ENCODE results near the gene TK2. TPM values are rescaled to one million over a fixed set of nuclear protein-coding genes. Genes with fewer than 3 reads are reported as not detected.

TK2 gene
- total RNA-seq, 1 experiment from 2014 or later: 5.0 TPM

DNA sequence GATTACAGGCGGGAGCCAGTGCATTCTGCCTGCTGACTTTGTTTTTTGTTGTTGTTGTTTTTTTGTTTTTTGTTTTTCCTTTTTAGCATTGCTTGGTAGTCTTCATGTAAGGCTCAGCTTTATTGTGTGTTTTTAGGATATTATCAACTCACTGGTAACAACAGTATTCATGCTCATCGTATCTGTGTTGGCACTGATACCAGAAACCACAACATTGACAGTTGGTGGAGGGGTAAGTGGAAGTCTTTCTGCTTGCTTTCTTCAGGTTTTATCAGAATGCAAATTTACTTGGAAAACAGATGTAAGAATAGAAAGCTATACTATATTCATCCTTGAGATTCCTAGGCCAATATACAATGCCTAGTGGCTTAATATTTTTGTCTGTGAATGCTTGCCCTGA, 13.1 kb upstream of the TK2 start:
- Mint-ChIP-seq H3K36me3 (peaks cover 4% of the 10 kb centered on the region), H3K9me3 (peaks cover 3% of the 10 kb centered on the region), H3K27ac (no peak overlapping the region), H3K27me3 (ENCODE audit: low read depth) (no peaks in the 10 kb centered on the region; the same call in 1 of the 2 replicates), H3K4me1 (no peaks in the 10 kb centered on the region), H3K4me3 (no peak overlapping the region)
- ATAC-seq: no peak
- CTCF ChIA-PET: interaction anchor here (0.6 to 2.2 kb wide), 3 partner anchors 27 to 88 kb away, joined by 3 to 11 read pairs (median 4); no protein-coding TSS in a partner anchor
- TF ChIP-seq, protein P1, sequence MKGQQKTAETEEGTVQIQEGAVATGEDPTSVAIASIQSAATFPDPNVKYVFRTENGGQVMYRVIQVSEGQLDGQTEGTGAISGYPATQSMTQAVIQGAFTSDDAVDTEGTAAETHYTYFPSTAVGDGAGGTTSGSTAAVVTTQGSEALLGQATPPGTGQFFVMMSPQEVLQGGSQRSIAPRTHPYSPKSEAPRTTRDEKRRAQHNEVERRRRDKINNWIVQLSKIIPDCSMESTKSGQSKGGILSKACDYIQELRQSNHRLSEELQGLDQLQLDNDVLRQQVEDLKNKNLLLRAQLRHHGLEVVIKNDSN (CRISPR knock-in tag; IDR thresholded peaks at IDR 0.05): no peak
- TF ChIP-seq, protein P2, sequence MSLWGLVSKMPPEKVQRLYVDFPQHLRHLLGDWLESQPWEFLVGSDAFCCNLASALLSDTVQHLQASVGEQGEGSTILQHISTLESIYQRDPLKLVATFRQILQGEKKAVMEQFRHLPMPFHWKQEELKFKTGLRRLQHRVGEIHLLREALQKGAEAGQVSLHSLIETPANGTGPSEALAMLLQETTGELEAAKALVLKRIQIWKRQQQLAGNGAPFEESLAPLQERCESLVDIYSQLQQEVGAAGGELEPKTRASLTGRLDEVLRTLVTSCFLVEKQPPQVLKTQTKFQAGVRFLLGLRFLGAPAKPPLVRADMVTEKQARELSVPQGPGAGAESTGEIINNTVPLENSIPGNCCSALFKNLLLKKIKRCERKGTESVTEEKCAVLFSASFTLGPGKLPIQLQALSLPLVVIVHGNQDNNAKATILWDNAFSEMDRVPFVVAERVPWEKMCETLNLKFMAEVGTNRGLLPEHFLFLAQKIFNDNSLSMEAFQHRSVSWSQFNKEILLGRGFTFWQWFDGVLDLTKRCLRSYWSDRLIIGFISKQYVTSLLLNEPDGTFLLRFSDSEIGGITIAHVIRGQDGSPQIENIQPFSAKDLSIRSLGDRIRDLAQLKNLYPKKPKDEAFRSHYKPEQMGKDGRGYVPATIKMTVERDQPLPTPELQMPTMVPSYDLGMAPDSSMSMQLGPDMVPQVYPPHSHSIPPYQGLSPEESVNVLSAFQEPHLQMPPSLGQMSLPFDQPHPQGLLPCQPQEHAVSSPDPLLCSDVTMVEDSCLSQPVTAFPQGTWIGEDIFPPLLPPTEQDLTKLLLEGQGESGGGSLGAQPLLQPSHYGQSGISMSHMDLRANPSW (CRISPR knock-in tag; conservative IDR thresholded peaks at IDR 0.05; ENCODE audit: low read depth): no peak
- TF ChIP-seq GTF2I (CRISPR knock-in tag; conservative IDR thresholded peaks at IDR 0.05) (no peak), NFYB (CRISPR knock-in tag; conservative IDR thresholded peaks at IDR 0.05; ENCODE audit: low read depth) (no peak), GRHL2 (CRISPR knock-in tag; IDR thresholded peaks at IDR 0.05; ENCODE audit: insufficient replicate concordance, severe bottlenecking) (no peak), ZNF671 (CRISPR knock-in tag; IDR thresholded peaks at IDR 0.05) (no peak), ELF4 (CRISPR knock-in tag; IDR thresholded peaks at IDR 0.05; ENCODE audit: low read depth) (no peak), GABPB1 (CRISPR knock-in tag; IDR thresholded peaks at IDR 0.05) (no peak), FOXK1 (CRISPR knock-in tag; IDR thresholded peaks at IDR 0.05) (no peak), CREB1 (CRISPR knock-in tag; IDR thresholded peaks at IDR 0.05) (no peak)
- TF ChIP-seq, protein P3, sequence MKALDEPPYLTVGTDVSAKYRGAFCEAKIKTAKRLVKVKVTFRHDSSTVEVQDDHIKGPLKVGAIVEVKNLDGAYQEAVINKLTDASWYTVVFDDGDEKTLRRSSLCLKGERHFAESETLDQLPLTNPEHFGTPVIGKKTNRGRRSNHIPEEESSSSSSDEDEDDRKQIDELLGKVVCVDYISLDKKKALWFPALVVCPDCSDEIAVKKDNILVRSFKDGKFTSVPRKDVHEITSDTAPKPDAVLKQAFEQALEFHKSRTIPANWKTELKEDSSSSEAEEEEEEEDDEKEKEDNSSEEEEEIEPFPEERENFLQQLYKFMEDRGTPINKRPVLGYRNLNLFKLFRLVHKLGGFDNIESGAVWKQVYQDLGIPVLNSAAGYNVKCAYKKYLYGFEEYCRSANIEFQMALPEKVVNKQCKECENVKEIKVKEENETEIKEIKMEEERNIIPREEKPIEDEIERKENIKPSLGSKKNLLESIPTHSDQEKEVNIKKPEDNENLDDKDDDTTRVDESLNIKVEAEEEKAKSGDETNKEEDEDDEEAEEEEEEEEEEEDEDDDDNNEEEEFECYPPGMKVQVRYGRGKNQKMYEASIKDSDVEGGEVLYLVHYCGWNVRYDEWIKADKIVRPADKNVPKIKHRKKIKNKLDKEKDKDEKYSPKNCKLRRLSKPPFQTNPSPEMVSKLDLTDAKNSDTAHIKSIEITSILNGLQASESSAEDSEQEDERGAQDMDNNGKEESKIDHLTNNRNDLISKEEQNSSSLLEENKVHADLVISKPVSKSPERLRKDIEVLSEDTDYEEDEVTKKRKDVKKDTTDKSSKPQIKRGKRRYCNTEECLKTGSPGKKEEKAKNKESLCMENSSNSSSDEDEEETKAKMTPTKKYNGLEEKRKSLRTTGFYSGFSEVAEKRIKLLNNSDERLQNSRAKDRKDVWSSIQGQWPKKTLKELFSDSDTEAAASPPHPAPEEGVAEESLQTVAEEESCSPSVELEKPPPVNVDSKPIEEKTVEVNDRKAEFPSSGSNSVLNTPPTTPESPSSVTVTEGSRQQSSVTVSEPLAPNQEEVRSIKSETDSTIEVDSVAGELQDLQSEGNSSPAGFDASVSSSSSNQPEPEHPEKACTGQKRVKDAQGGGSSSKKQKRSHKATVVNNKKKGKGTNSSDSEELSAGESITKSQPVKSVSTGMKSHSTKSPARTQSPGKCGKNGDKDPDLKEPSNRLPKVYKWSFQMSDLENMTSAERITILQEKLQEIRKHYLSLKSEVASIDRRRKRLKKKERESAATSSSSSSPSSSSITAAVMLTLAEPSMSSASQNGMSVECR (CRISPR knock-in tag; IDR thresholded peaks at IDR 0.05; ENCODE audit: borderline replicate concordance): no peak
- TF ChIP-seq, protein P4, sequence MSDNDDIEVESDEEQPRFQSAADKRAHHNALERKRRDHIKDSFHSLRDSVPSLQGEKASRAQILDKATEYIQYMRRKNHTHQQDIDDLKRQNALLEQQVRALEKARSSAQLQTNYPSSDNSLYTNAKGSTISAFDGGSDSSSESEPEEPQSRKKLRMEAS (CRISPR knock-in tag; IDR thresholded peaks at IDR 0.05): no peak
- TF ChIP-seq, protein P5, sequence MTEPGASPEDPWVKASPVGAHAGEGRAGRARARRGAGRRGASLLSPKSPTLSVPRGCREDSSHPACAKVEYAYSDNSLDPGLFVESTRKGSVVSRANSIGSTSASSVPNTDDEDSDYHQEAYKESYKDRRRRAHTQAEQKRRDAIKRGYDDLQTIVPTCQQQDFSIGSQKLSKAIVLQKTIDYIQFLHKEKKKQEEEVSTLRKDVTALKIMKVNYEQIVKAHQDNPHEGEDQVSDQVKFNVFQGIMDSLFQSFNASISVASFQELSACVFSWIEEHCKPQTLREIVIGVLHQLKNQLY (CRISPR knock-in tag; IDR thresholded peaks at IDR 0.05): no peak
- TF ChIP-seq, protein P6, sequence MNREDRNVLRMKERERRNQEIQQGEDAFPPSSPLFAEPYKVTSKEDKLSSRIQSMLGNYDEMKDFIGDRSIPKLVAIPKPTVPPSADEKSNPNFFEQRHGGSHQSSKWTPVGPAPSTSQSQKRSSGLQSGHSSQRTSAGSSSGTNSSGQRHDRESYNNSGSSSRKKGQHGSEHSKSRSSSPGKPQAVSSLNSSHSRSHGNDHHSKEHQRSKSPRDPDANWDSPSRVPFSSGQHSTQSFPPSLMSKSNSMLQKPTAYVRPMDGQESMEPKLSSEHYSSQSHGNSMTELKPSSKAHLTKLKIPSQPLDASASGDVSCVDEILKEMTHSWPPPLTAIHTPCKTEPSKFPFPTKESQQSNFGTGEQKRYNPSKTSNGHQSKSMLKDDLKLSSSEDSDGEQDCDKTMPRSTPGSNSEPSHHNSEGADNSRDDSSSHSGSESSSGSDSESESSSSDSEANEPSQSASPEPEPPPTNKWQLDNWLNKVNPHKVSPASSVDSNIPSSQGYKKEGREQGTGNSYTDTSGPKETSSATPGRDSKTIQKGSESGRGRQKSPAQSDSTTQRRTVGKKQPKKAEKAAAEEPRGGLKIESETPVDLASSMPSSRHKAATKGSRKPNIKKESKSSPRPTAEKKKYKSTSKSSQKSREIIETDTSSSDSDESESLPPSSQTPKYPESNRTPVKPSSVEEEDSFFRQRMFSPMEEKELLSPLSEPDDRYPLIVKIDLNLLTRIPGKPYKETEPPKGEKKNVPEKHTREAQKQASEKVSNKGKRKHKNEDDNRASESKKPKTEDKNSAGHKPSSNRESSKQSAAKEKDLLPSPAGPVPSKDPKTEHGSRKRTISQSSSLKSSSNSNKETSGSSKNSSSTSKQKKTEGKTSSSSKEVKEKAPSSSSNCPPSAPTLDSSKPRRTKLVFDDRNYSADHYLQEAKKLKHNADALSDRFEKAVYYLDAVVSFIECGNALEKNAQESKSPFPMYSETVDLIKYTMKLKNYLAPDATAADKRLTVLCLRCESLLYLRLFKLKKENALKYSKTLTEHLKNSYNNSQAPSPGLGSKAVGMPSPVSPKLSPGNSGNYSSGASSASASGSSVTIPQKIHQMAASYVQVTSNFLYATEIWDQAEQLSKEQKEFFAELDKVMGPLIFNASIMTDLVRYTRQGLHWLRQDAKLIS (CRISPR knock-in tag; IDR thresholded peaks at IDR 0.05; ENCODE audit: borderline replicate concordance): no peak
- TF ChIP-seq, protein P7, sequence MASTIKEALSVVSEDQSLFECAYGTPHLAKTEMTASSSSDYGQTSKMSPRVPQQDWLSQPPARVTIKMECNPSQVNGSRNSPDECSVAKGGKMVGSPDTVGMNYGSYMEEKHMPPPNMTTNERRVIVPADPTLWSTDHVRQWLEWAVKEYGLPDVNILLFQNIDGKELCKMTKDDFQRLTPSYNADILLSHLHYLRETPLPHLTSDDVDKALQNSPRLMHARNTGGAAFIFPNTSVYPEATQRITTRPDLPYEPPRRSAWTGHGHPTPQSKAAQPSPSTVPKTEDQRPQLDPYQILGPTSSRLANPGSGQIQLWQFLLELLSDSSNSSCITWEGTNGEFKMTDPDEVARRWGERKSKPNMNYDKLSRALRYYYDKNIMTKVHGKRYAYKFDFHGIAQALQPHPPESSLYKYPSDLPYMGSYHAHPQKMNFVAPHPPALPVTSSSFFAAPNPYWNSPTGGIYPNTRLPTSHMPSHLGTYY (CRISPR knock-in tag; IDR thresholded peaks at IDR 0.05): no peak
- TF ChIP-seq, protein P8, sequence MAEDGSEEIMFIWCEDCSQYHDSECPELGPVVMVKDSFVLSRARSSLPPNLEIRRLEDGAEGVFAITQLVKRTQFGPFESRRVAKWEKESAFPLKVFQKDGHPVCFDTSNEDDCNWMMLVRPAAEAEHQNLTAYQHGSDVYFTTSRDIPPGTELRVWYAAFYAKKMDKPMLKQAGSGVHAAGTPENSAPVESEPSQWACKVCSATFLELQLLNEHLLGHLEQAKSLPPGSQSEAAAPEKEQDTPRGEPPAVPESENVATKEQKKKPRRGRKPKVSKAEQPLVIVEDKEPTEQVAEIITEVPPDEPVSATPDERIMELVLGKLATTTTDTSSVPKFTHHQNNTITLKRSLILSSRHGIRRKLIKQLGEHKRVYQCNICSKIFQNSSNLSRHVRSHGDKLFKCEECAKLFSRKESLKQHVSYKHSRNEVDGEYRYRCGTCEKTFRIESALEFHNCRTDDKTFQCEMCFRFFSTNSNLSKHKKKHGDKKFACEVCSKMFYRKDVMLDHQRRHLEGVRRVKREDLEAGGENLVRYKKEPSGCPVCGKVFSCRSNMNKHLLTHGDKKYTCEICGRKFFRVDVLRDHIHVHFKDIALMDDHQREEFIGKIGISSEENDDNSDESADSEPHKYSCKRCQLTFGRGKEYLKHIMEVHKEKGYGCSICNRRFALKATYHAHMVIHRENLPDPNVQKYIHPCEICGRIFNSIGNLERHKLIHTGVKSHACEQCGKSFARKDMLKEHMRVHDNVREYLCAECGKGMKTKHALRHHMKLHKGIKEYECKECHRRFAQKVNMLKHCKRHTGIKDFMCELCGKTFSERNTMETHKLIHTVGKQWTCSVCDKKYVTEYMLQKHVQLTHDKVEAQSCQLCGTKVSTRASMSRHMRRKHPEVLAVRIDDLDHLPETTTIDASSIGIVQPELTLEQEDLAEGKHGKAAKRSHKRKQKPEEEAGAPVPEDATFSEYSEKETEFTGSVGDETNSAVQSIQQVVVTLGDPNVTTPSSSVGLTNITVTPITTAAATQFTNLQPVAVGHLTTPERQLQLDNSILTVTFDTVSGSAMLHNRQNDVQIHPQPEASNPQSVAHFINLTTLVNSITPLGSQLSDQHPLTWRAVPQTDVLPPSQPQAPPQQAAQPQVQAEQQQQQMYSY (CRISPR knock-in tag; IDR thresholded peaks at IDR 0.05): no peak
- DNase-seq (ENCODE audit: low spot score): no peak
- POLR2A ChIA-PET: no interaction called here
